K562 (cell line): ENCODE measurements around the gene MPHOSPH9. TPM values are rescaled to one million over a fixed set of nuclear protein-coding genes. Genes with fewer than 3 reads are reported as not detected.

Source experiments
- CREB1 ChIP-seq, 2 experiments: sonication (generic) in 1 of 2; formaldehyde crosslinking in 1 of 2; IDR thresholded peaks; 2 replicates each; pipeline versions ENCODE4 v1.6.1 to v1.8.0; 2012 to 2022; ENCODE audit warnings: inconsistent platforms in 1 of 2, mild to moderate bottlenecking in 1 of 2, missing genetic modification reagents in 1 of 2, moderate library complexity in 1 of 2
- DNMT1 ChIP-seq: fragments of 450-650 bp; IDR thresholded peaks from 2 replicates; pipeline ENCODE4 v1.6.1; 2016; ENCODE audit warnings: antibody characterized with exemption, mild to moderate bottlenecking
- EWSR1 ChIP-seq: fragments of 450-650 bp; IDR thresholded peaks from 2 replicates; pipeline ENCODE4 v1.6.1; 2018; ENCODE audit warnings: borderline replicate concordance, mild to moderate bottlenecking, low read depth, moderate library complexity; ENCODE audit not compliant: partially characterized antibody
- KHSRP ChIP-seq: fragments of 450-650 bp; IDR thresholded peaks from 2 replicates; pipeline ENCODE4 v1.6.1; 2017
- PURB ChIP-seq: sonication (generic); formaldehyde crosslinking; IDR thresholded peaks from 2 replicates; pipeline ENCODE4 v1.9.0; 2021; ENCODE audit warnings: low read depth, mild to moderate bottlenecking, missing genetic modification reagents
- SAP30 ChIP-seq: fragments of 200-600 bp; sonication (generic); IDR thresholded peaks from 2 replicates; pipeline ENCODE4 v1.6.1; 2012; ENCODE audit warnings: borderline replicate concordance, low read depth, mild to moderate bottlenecking, moderate library complexity, low read length, control low read depth, inconsistent platforms; ENCODE audit not compliant: insufficient read depth, poor library complexity, severe bottlenecking
- polyA plus RNA-seq, 8 experiments: library from polyadenylated mRNA; depleted of rRNA in 4 of 8; stranded (reverse) in 5 of 8; unstranded in 3 of 8; fragments of >200 nt; fragmentation: Nextera tagmentation in 2 of 8; fragmentation: Illumina TruSeq in 1 of 8; extraction: Ambion mirVana in 2 of 8; extraction: Trizol in 1 of 8; gene quantifications; 2 replicates each; pipeline versions ENCODE4 v1.2.1 to v1.2.3, GENCODE V29; 2011 to 2014; ENCODE audit warnings: inconsistent platforms in 1 of 8, missing spikeins in 1 of 8
- total RNA-seq, 7 experiments: library from RNA; depleted of rRNA in 6 of 7; stranded (reverse); fragments of >200 nt in 6 of 7; fragmentation: Illumina TruSeq in 2 of 7; extraction: Trizol in 2 of 7; gene quantifications; 2 replicates each; pipeline versions ENCODE4 v1.2.1 to v1.2.3, GENCODE V29; 2011 to 2021; ENCODE audit warnings: low replicate concordance in 1 of 7
- TF ChIP-seq, protein P1 (sequence below): sonication (generic); formaldehyde crosslinking; IDR thresholded peaks from 2 replicates; pipeline ENCODE4 v1.4.0; 2020; ENCODE audit warnings: mild to moderate bottlenecking, missing genetic modification reagents

Gene MPHOSPH9
- total and polyA plus RNA-seq, 9 of the 15 experiments (the other 6 are each of a cell fraction or from before 2014, with no cell fraction given): 14.2 to 103 (median 54.5) TPM

DNA sequence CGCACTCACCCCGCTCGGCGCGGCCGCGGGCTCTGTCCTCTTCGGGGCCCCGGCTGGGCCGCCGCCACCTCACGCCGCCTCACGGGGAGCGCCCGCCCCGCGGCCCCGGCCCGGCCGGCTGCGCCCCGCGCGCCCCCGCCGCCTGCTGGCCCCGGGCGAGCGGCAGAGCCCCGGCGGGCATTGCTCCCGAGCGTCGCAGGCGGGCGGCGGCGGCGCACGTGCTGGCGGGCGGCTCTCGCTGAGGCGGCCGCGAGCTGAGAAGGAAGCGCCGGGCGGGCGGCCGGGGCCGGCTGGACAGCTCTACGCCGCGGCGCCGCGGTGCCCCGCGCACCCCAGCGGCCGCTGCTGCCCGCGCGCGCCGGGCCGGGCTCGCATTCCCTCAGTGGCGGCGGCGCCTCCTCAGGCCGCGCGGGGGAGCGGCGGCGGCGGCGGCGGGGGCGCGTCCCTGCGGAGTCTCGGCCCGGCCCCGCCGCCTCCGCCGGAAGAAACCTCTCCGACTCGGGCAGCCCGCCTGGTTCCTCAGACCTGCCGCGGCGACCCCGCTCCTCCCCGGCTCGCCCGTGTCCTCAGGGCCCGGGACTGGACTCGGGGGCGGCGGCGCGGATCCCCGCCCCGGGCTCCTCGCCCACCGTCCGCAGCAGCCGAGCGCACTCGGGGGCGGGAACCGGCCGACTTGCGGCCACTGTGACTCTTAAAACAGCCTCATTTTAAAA, 82.0 kb downstream of the MPHOSPH9 start, which contains the start of gene PITPNM2 (continued):
- TF ChIP-seq, protein P1, sequence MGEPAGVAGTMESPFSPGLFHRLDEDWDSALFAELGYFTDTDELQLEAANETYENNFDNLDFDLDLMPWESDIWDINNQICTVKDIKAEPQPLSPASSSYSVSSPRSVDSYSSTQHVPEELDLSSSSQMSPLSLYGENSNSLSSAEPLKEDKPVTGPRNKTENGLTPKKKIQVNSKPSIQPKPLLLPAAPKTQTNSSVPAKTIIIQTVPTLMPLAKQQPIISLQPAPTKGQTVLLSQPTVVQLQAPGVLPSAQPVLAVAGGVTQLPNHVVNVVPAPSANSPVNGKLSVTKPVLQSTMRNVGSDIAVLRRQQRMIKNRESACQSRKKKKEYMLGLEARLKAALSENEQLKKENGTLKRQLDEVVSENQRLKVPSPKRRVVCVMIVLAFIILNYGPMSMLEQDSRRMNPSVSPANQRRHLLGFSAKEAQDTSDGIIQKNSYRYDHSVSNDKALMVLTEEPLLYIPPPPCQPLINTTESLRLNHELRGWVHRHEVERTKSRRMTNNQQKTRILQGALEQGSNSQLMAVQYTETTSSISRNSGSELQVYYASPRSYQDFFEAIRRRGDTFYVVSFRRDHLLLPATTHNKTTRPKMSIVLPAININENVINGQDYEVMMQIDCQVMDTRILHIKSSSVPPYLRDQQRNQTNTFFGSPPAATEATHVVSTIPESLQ (CRISPR knock-in tag): no peak
- TF ChIP-seq DNMT1: no peak
- no peak for TF ChIP-seq KHSRP
- TF ChIP-seq PURB: no peak
- TF ChIP-seq EWSR1: no peak
- TF ChIP-seq CREB1 (IDR thresholded peaks at IDR 0.05): no peak
- TF ChIP-seq CREB1 (CRISPR knock-in tag; IDR thresholded peaks at IDR 0.05): no peak
- no peak for TF ChIP-seq SAP30
